ENCODE measurements around the gene CORO2B.

The CORO2B gene

GRCh38 chr15:68612503-68612902, 33.7 kb downstream of the CORO2B start:
- no peak for DNase-seq

GRCh38 chr15:68612979-68613740, 34.4 kb downstream of the CORO2B start:
- no peak for DNase-seq

DNA sequence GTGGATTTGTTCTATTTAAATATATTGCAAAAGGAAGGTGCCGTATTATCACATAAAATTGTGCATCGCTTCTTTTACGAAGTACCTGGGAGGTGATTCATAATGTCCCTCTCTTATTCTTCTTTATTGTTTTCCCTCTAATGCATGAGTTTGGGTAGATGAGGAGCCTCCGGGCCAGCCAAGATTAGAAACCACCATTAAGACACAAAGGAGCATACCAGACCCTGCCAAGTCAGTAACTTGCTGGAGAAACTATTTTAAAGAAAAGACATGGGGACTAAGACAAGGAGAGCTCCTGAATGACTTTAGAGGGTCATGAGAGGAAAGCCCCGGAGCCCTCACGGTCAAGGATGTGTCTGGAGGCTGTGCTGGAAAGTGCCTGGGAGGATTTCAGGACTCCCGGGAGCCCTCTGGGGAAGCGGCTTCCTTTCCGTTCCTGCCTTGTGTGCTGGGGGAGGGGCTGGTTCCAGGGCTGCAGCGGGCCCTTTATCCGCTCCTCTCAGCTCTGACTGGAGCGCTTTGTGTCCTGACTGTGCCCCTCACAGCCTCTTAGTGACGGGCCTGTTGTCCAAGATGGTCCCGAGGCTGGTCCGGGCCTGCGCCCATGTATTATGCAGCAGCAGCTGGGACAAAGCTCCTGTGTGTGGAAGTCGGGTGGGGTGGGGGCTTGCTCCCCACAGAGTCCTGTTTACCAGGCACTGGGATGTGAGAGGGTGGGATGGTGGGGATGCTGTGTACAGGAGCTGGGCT, 35.7 kb downstream of the CORO2B start:
- DNase-seq: no peak

GRCh38 chr15:68615301-68615700, 36.5 kb downstream of the CORO2B start:
- no peak for DNase-seq

- no peak for DNase-seq
Measured at GRCh38 chr15:68615811-68616210, 37.0 kb downstream of the CORO2B start.

DNA sequence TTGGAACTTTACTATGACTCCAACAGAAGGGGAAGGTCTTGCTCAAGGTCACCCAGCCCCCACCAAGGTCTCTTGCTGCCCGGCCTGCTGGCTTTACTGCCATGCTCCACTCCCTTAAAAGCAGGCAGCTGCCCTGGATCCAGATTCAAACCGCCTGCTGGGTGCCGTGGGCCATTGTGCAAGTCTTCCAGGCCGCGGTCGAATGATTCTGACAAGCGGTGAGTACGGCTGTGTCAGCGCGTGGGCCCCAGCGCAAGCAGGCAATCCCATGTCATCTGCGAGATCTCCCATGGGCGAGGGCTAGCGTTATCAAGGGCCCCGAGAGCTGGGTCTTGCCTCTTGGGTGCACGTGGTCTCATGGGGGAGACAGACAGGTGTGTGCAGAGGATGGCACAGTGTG, 37.6 kb downstream of the CORO2B start:
- no peak for DNase-seq

GRCh38 chr15:68617001-68617400, 38.2 kb downstream of the CORO2B start:
- DNase-seq: no peak

DNA sequence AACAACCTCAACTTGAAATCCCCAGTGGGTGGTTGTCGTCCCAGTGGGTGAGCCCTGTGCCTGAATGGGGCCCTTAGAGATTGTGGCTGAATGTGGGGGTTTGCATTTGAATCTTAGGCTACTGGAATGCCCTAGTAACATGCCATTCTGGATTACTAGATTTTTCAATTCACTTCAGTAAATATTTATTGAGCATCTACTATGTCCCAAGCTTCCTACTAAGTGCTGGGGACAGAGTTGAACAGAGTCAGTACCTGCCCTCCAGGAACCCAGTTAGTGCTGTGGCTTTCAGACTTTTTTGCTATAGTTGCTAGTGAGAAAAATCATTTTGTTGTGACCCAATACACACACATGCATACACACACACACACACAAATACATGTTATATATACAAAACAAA, 39.0 kb downstream of the CORO2B start:
- no peak for DNase-seq

DNA sequence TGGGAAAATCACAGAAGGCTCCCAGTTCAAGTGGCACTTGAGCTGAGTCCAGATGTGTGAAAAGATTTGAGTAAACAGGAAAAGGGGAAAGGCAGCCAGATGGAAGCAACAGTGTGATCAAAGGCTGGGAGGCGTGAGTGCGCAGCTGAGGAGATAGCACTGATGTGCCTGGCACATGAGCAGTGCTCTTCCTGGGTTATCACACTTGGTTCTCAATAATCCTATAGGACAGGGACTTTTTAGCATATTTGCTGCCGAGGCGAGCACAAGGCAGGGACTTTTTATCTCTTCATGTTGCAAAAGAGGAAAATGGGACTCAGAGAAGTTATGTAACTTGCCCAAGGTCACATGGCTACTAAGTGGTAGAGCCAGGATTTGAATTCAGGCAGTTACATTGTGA, 39.6 kb downstream of the CORO2B start:
- DNase-seq: no peak

- no peak for DNase-seq
Measured at GRCh38 chr15:68618908-68619698, 40.3 kb downstream of the CORO2B start.

DNA sequence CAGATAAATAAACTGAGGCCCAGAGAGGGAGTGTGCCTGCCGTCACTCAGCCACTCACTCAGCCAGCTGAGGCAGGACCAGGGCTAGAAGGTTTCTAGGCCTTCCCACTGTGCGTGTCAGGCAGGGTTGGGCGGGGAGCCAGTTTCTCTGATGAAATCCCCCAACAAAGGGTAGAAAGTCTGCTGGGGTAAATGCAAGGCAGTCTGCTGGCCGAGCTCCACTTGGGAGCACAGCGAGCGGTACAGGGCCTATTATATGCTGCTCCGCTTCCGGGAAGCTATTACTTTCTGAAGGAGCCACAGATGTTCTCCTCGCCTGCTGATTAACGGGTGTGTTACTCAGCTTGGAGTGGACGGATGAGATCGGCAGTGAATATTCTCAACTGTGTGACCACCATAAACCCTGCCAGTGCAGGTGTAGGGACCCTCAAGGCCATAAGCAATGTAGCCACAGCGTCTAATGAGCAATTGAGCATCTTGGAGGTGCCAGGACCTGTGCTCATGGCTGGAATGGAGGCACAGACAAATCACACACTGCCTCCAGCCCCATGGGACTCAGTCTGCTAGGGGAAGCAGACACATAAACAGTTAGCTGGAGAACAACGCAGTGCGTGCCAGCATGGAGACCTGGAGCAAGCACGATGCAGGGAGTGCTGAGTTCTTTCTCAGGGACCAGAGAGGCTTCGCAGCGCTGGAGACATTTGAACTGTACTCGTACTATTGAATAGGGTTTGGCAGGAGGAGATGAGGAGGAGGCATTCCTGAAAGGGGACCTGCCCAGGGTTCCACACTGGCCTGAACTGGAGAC, 42.1 kb downstream of the CORO2B start:
- DNase-seq: no peak

GRCh38 chr15:68621535-68621934, 42.7 kb downstream of the CORO2B start:
- DNase-seq: no peak

DNA sequence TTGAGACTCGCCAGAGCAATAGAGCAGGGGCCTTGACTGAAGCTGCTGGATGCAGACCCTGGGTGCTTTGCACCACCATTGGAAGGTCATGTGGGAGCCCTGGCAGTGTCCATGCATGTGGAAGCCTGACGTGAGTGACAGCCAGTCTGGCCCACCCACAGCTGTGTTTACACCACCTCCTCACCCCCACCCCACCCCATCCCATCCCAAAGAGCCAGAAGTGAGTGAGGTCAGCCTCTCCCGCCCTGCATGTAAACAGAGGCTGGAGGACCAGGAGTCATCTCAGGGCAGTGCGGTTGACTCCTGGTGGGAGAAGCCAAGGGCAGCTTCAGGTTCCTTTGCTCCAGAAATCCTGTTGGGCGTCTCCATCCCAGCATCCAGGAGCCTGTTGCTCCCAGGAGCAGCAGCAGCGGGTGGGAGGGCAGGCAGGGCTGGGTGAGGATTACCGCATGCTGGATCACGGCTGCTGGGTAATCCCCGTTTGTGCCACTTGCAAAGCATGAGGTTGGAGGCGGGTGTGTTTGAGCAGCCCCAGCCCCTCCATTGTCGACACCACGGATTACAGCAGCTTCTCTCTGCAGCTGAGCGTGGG, 44.6 kb downstream of the CORO2B start:
- DNase-seq: no peak

GRCh38 chr15:68625853-68626252, 47.1 kb downstream of the CORO2B start:
- no peak for DNase-seq

- no peak for DNase-seq
Measured at GRCh38 chr15:68626283-68626682, 47.5 kb downstream of the CORO2B start.

- no peak for DNase-seq
Measured at GRCh38 chr15:68626739-68627138, 47.9 kb downstream of the CORO2B start.

- DNase-seq: no peak
Measured at GRCh38 chr15:68627476-68627875, 48.7 kb downstream of the CORO2B start.

- DNase-seq: no peak
Measured at GRCh38 chr15:68627995-68628394, 49.2 kb downstream of the CORO2B start.

- DNase-seq: no peak
Measured at GRCh38 chr15:68629519-68630210, 50.9 kb downstream of the CORO2B start.

DNA sequence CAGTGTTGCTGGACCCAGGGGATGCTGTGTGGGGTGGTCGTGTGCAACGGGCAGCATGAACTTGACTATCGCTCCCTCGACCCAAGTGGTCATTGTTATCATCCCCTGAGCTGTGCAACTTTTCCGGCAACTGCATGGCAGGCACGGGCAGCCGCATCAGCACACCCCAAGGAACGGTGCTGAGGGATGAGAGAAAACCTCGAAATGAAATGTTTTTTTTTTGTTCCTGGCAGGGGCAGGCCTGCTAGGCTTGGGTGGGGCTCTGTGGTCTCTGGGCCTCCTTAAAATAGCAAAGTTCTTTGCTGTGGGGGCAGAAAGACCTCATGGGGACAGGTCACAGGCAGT, 51.4 kb downstream of the CORO2B start:
- DNase-seq: no peak

DNA sequence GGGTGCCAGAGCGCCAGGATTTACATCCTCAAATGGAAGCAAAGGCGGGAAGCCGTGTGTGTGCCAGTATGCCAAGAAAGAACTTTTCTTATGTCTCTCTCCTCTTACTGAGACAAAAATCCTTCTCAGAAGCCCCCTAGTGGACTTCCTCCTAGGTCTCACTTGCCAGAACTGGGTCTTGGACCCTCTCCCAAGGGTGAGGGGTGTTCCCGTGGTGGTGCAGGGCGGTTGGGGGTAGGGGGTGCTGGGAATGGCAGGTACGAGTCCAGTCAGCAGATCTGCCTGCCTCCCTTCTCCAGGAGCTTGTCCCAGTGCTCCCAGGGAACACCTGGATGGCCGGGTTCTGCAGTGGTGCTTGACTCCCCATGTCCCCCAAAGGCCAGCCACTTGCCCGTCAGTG, 52.0 kb downstream of the CORO2B start:
- DNase-seq: no peak

DNA sequence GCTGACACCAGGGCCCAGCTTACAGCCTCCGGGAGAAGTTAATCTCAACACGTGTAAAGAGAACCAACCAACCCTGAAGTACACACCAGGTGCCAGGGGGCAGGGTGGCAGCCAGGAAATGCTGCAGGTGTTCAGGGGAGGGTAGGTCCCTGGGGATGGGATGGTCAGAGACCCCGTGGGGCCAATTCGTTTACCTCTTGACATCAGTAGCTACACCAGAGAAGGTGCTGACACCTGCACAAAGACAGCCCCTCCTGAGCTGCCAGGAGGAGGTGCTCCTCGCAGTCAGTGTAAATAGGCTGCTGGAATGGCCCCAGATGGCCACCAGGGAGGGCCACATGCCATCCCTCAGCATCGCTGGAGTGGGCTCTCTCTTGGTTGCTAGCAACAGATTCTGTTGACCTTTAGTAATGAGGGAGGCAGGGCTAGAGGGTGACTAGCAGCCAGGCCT, 52.8 kb downstream of the CORO2B start:
- DNase-seq: no peak
